Endothelial cell of umbilical vein (primary cell): Measurements from ENCODE around the gene JRKL. TPM values are rescaled to one million over a fixed set of nuclear protein-coding genes. Genes with fewer than 3 reads are reported as not detected.
A peak's percentile ranks its signal among the peaks of the same experiment; 100 is the strongest.
"Not testable (repeated sequence)": the region's sequence is repeated elsewhere in the genome, so short reads cannot be mapped to it uniquely, and the experiment has no call there.

Source experiments
- BruUV-seq: library from RNA; stranded (reverse); fragments of 400-500 nt; replicated peaks from 2 replicates; lab custom pipeline; 2021; lab: Mats Ljungman, UMichigan
- CTCF ChIA-PET: fragments of 300-600, 350-600 bp; sonication (Branson Sonifier 250); formaldehyde crosslinking; loops from one replicate; lab custom pipeline; 2021; ENCODE audit warnings: antibody characterized with exemption, inconsistent platforms; lab: Charles Lee
- POLR2A ChIA-PET: fragments of 300-600, 350-600 bp; sonication (Branson Sonifier 250); formaldehyde crosslinking; loops from one replicate; lab custom pipeline; 2021; ENCODE audit warnings: antibody characterized with exemption, inconsistent platforms; lab: Charles Lee
- DNase-seq: peaks from one replicate; pipeline ENCODE4 v3.0.0-alpha.2; 2011; ENCODE audit warnings: low read depth, low spot score
- FAIRE-seq: peaks from 2 replicates; lab custom pipeline; 2011; peaks lifted over from hg19 to GRCh38; lab: Jason Lieb, UNC
- H2AFZ ChIP-seq: 2 replicates; pipeline ENCODE4 v1.6.0; 2012; ENCODE audit warnings: low read depth, low read length, control low read depth, inconsistent platforms
- H3K27ac ChIP-seq: 2 replicates; pipeline ENCODE4 v1.5.1; 2011; ENCODE audit warnings: low read depth, mild to moderate bottlenecking, control low read depth, low read length, moderate library complexity; ENCODE audit not compliant: insufficient read depth
- H3K27me3 ChIP-seq, 2 experiments: 2 replicates each; pipeline versions ENCODE4 v1.6.0 to v1.6.1; 2011; ENCODE audit warnings: low read length in 2 of 2, mixed read lengths in 1 of 2; ENCODE audit not compliant: control insufficient read depth in 2 of 2, insufficient read depth in 2 of 2
- H3K36me3 ChIP-seq, 2 experiments: 2 replicates in 1 of 2; 3 replicates in 1 of 2; pipeline ENCODE4 v1.5.1; 2011; ENCODE audit warnings: low read length in 2 of 2, mild to moderate bottlenecking in 1 of 2, moderate library complexity in 1 of 2; ENCODE audit not compliant: control insufficient read depth in 2 of 2, insufficient read depth in 2 of 2; ENCODE audit errors: extremely low read depth in 1 of 2
- H3K4me1 ChIP-seq: 3 replicates; pipeline ENCODE4 v1.5.1; 2011; ENCODE audit warnings: mild to moderate bottlenecking, low read length; ENCODE audit not compliant: control insufficient read depth, insufficient read depth; ENCODE audit errors: extremely low read depth
- H3K4me2 ChIP-seq: 2 replicates; pipeline ENCODE4 v1.6.1; 2011; ENCODE audit warnings: low read length, control low read depth, mixed read lengths; ENCODE audit not compliant: insufficient read depth
- H3K4me3 ChIP-seq, 3 experiments: fragments of 200-600 bp in 1 of 3; sonication (generic), shearing (Covaris generic) in 1 of 3; replicated peaks in 1 of 3; 2 replicates each; pipeline ENCODE4 v1.5.1; 2011 to 2016; ENCODE audit warnings: control low read depth in 3 of 3, low read length in 3 of 3, mild to moderate bottlenecking in 2 of 3, inconsistent platforms in 1 of 3, low read depth in 1 of 3, moderate library complexity in 1 of 3; ENCODE audit not compliant: insufficient read depth in 1 of 3
- H3K79me2 ChIP-seq: 2 replicates; pipeline ENCODE4 v1.6.0; 2012; ENCODE audit warnings: low read length, inconsistent platforms; ENCODE audit not compliant: control insufficient read depth, insufficient read depth
- H3K9ac ChIP-seq: replicated peaks from 2 replicates; pipeline ENCODE3; 2011; ENCODE audit warnings: low read length, control low read depth; ENCODE audit not compliant: insufficient read depth; ENCODE audit errors: extremely low read depth
- H3K9me1 ChIP-seq: replicated peaks from 3 replicates; pipeline ENCODE4 v1.6.0; 2011; ENCODE audit warnings: mild to moderate bottlenecking, low read length; ENCODE audit not compliant: control insufficient read depth, insufficient read depth; ENCODE audit errors: extremely low read depth
- H3K9me3 ChIP-seq: replicated peaks from 2 replicates; pipeline ENCODE4 v1.5.1; 2012; ENCODE audit warnings: low read length, inconsistent platforms; ENCODE audit not compliant: control insufficient read depth, insufficient read depth
- H4K20me1 ChIP-seq: replicated peaks from 2 replicates; pipeline ENCODE3; 2011; ENCODE audit warnings: mild to moderate bottlenecking, low read length; ENCODE audit not compliant: control insufficient read depth, insufficient read depth; ENCODE audit errors: extremely low read depth
- dilution Hi-C: fragments of 300-500 bp; cut with MboI; formaldehyde crosslinking; loops from one replicate; pipeline ENCODE4 v1.15.0; 2019; ENCODE audit warnings: low sequenced_read_pairs; ENCODE audit not compliant: extremely low pct_ligation_motif_present
- intact Hi-C: fragments of 100-400 bp; cut with micrococcal nuclease; formaldehyde crosslinking; loops from one replicate; pipeline ENCODE4 v1.10.0; 2022
- microRNA counts: library from miRNA; unstranded; fragments of <30 nt; microRNA quantifications from one replicate; lab custom pipeline; 2016
- microRNA-seq: library from miRNA; unstranded; fragments of <30 nt; microRNA quantifications from one replicate; pipeline ENCODE4 v1.2.0, GENCODE V29; 2021; ENCODE audit warnings: borderline number of aligned reads, borderline replicate concordance
- polyA plus RNA-seq, 4 experiments: library from polyadenylated mRNA; depleted of rRNA in 3 of 4; stranded (reverse) in 3 of 4; unstranded in 1 of 4; fragments of >200 nt; gene quantifications; 2 replicates each; pipeline versions ENCODE4 v1.2.1 to v1.2.3, GENCODE V29; 2011 to 2012; ENCODE audit warnings: missing spikeins in 1 of 4
- small RNA-seq: library from RNA; depleted of rRNA; stranded (forward); fragments of <200 nt; gene quantifications from one replicate; pipeline ENCODE3, GENCODE V24; 2012; ENCODE audit warnings: low replicate concordance, low read depth; ENCODE audit not compliant: insufficient read depth, insufficient read length
- total RNA-seq: library from RNA; stranded (reverse); gene quantifications from 2 replicates; pipeline ENCODE4 v1.2.3, GENCODE V29; 2021

The JRKL gene
- total and polyA plus RNA-seq, 2 donors (not counting 3 experiments of a cell fraction or from before 2014, with no cell fraction given): 1.4 to 7.6 TPM

- H3K9me3 ChIP-seq, FAIRE-seq, intact Hi-C loops, H3K79me2 ChIP-seq, H3K4me1 ChIP-seq, POLR2A ChIA-PET, BruUV-seq, dilution Hi-C loops, H3K4me3 ChIP-seq, H3K27ac ChIP-seq, H4K20me1 ChIP-seq, H3K9ac ChIP-seq, H3K36me3 ChIP-seq, H2AFZ ChIP-seq, DNase-seq, CTCF ChIA-PET, H3K9me1 ChIP-seq, H3K4me2 ChIP-seq: not testable (repeated sequence)
- H3K27me3 ChIP-seq: peaks cover 17 to 34% of the 10 kb centered on the region in 2 experiments
Observed at GRCh38 chr11:96432654-96433053, 42.8 kb downstream of the JRKL start.

MicroRNAs encoded within 50 kb of the gene (microRNA counts, 767-probe panel; counts per million panel counts)
- 723 counts per million, percentile 96 among the panel's probes with 10 or more counts for microRNA hsa-miR-1260b (lab: Ali Mortazavi, UCI)

Small RNA genes within 50 kb of the gene (microRNA-seq; reads per million reads assigned to microRNA genes)
- gene MIR1260B: not detected

Small RNA genes within 50 kb of the gene (small RNA-seq; reads per million reads assigned to genes)
- not detected for gene MIR1260B

Other genes starting within 250 kb of the JRKL start
- gene MAML2, start 46.8 kb upstream of the JRKL start, total RNA-seq: 16.8 and 17.1 TPM in 2 replicates
- 12.4 and 15.9 TPM in 2 replicates for gene MAML2, start 46.8 kb upstream of the JRKL start, polyA plus RNA-seq
- gene CCDC82, start 101 bp upstream of the JRKL start, total RNA-seq: 32.8 and 33.4 TPM in 2 replicates
- 5.2 and 8.1 TPM in 2 replicates for gene CCDC82, start 101 bp upstream of the JRKL start, polyA plus RNA-seq